A549 (cell line): Measurements from ENCODE around the gene ZFPL1. TPM values are rescaled to one million over a fixed set of nuclear protein-coding genes. Genes with fewer than 3 reads are reported as not detected.

Experiments used
- ATAC-seq, 2 experiments: fragments of 200-7000 bp in 1 of 2; fragments of >200 bp in 1 of 2; cut with Nextera tagmentation in 1 of 2; cut with Tn5 transposase in 1 of 2; 3 replicates each; pipeline versions ENCODE4 v1.8.0 to v1.9.1; 2018 to 2020; ENCODE audit warnings: mild to moderate bottlenecking in 1 of 2, moderate library complexity in 1 of 2
- CTCF ChIA-PET: fragments of 300-600 bp; sonication (Branson Sonifier 250); formaldehyde crosslinking; extraction: SDS; loops from one replicate; lab custom pipeline; 2021; ENCODE audit warnings: antibody characterized with exemption, inconsistent platforms; lab: Yijun Ruan, JAX
- POLR2A ChIA-PET: fragments of 350-600 bp; formaldehyde crosslinking; extraction: SDS; loops from one replicate; lab custom pipeline; 2021; ENCODE audit warnings: antibody characterized with exemption, inconsistent platforms; lab: Yijun Ruan, JAX
- DNase-seq, 2 experiments: peaks; one replicate each; pipeline versions ENCODE4 v3.0.0 to v3.0.0-alpha.2; 2011 to 2016; ENCODE audit warnings: low read depth in 1 of 2, low spot score in 1 of 2
- FAIRE-seq: peaks from 2 replicates; lab custom pipeline; 2011; peaks lifted over from hg19 to GRCh38; lab: Jason Lieb, UNC
- H3K27ac ChIP-seq, 2 experiments: fragments of >200 bp; sonication (Bioruptor Twin); formaldehyde crosslinking; 3 replicates each; pipeline ENCODE4 v1.5.1; 2016 to 2017
- H3K4me1 ChIP-seq: fragments of >200 bp; sonication (Bioruptor Twin); formaldehyde crosslinking; 3 replicates; pipeline ENCODE4 v1.6.1; 2016
- H3K4me2 ChIP-seq: fragments of >200 bp; sonication (Bioruptor Twin); formaldehyde crosslinking; 3 replicates; pipeline ENCODE4 v1.6.1; 2016
- H3K4me3 ChIP-seq: fragments of >200 bp; sonication (Bioruptor Twin); formaldehyde crosslinking; 3 replicates; pipeline ENCODE4 v1.5.1; 2016
- H3K9me3 ChIP-seq: fragments of >200 bp; sonication (Bioruptor Twin); formaldehyde crosslinking; 3 replicates; pipeline ENCODE4 v1.6.1; 2016
- BCL3 ChIP-seq: fragments of >200 bp; sonication (Bioruptor Twin); formaldehyde crosslinking; IDR thresholded peaks from 3 replicates; pipeline ENCODE4 v1.6.1; 2016
- E2F6 ChIP-seq: IDR thresholded peaks from 2 replicates; pipeline ENCODE4 v1.6.1; 2012; ENCODE audit warnings: low read depth, borderline replicate concordance
- ELK1 ChIP-seq: fragments of 150-350 bp; IDR thresholded peaks from 2 replicates; pipeline ENCODE4 v1.6.1; 2014; ENCODE audit warnings: low read depth, mild to moderate bottlenecking, low read length
- EP300 ChIP-seq, 2 experiments: fragments of >200 bp; sonication (Bioruptor Twin); formaldehyde crosslinking; IDR thresholded peaks; 2 replicates in 1 of 2; 3 replicates in 1 of 2; pipeline ENCODE4 v1.6.1; 2016 to 2017
- GATA3 ChIP-seq: IDR thresholded peaks from 2 replicates; pipeline ENCODE4 v1.6.1; 2012; ENCODE audit warnings: borderline replicate concordance
- HOXB5 ChIP-seq: fragments of 250-450 bp; sonication (Bioruptor Pico); IDR thresholded peaks from 2 replicates; pipeline ENCODE4 v1.5.0; 2020; ENCODE audit warnings: mild to moderate bottlenecking, moderate library complexity
- KDM1A ChIP-seq: fragments of 200-600 bp; sonication (generic); IDR thresholded peaks from 2 replicates; pipeline ENCODE4 v1.6.1; 2016; ENCODE audit warnings: low read depth, mild to moderate bottlenecking
- MAFK ChIP-seq: fragments of 450-650 bp; IDR thresholded peaks from 2 replicates; pipeline ENCODE4 v1.6.1; 2014; ENCODE audit not compliant: partially characterized antibody
- PHF8 ChIP-seq: fragments of 200-600 bp; sonication (generic); IDR thresholded peaks from 2 replicates; pipeline ENCODE4 v1.6.1; 2016; ENCODE audit warnings: low read depth, mild to moderate bottlenecking, antibody characterized with exemption, moderate library complexity, borderline replicate concordance
- REST ChIP-seq: fragments of 200-600 bp; sonication (generic); IDR thresholded peaks from 2 replicates; pipeline ENCODE4 v1.6.1; 2016; ENCODE audit warnings: antibody characterized with exemption, mild to moderate bottlenecking, moderate library complexity
- SMC3 ChIP-seq: fragments of >200 bp; sonication (Bioruptor Twin); formaldehyde crosslinking; IDR thresholded peaks from 3 replicates; pipeline ENCODE4 v1.6.1; 2018; ENCODE audit warnings: inconsistent platforms
- WGBS: methylation state at CpG from one replicate; pipeline ENCODE4 v1.1.6; 2017; ENCODE audit errors: missing lambda C conversion rate; 5-methylcytosine and 5-hydroxymethylcytosine counted together
- polyA plus RNA-seq, 4 experiments: library from polyadenylated mRNA; depleted of rRNA in 3 of 4; stranded (reverse); fragments of >200 nt; fragmentation: RNase III in 1 of 4; extraction: RNeasy Plus Mini Kit Qiagen cat#74134 plus additional on column Dnase treatment in 1 of 4; gene quantifications; 2 replicates in 3 of 4; 3 replicates in 1 of 4; pipeline ENCODE4 v1.2.3, GENCODE V29; 2011 to 2017

The ZFPL1 gene
- polyA plus RNA-seq, 2 of the 4 experiments (the other 2 are of a cell fraction) = 30.1 to 31.7 TPM

GRCh38 chr11:65084598-65085375, 765 bp downstream of the ZFPL1 start:
- ATAC-seq = peak; percentile 35; a peak in 5 of 6 replicates
- Histone ChIP-seq H3K4me1 (peaks cover 26% of the 10 kb centered on the region), H3K4me3 (peak overlapping the region; percentile 82), H3K4me2 (peak overlapping the region; percentile 97), H3K9me3 (no peaks in the 10 kb centered on the region), H3K27ac (peak overlapping the region; percentile 85 to 90)
- POLR2A ChIA-PET = no interaction called here
- CTCF ChIA-PET = interaction anchor here (0.7 to 2.4 kb wide), 6 partner anchors 10 to 72 kb away, joined by 3 to 9 read pairs (median 6); partner anchors contain the start of genes ARL2, VPS51 and ZNHIT2
- 40% methylated on average over 19 of the region's 23 CpGs for WGBS
- no peak for DNase-seq
- no peak for FAIRE-seq
- TF ChIP-seq GATA3 = no peak
- TF ChIP-seq HOXB5 (CRISPR knock-in tag) = no peak
- no peak for TF ChIP-seq SMC3
- no peak for TF ChIP-seq ELK1
- no peak for TF ChIP-seq E2F6
- TF ChIP-seq PHF8 = no peak
- TF ChIP-seq EP300 (IDR thresholded peaks at IDR 0.05) = no peak
- TF ChIP-seq REST = no peak
- no peak for TF ChIP-seq KDM1A
- TF ChIP-seq MAFK = no peak

GRCh38 chr11:65085446-65085845, 1.4 kb downstream of the ZFPL1 start:
- CTCF ChIA-PET = interaction anchor here (0.7 to 2.4 kb wide), 7 partner anchors 8 to 72 kb away, joined by 3 to 9 read pairs (median 6); partner anchors contain the start of genes ARL2, VPS51 and ZNHIT2
- POLR2A ChIA-PET = no interaction called here
- no peaks in the 10 kb centered on the region for H3K9me3 ChIP-seq
- H3K4me3 ChIP-seq = no peak overlapping the region
- DNase-seq (no peak), ATAC-seq (no peak), FAIRE-seq (no peak)
- 93% methylated on average over 4 of the region's 4 CpGs for WGBS
- TF ChIP-seq BCL3 = no peak
- H3K4me1 ChIP-seq = peaks cover 26% of the 10 kb centered on the region
- no peak overlapping the region for H3K27ac ChIP-seq
- H3K4me2 ChIP-seq = peak overlapping the region; percentile 97

GRCh38 chr11:65086809-65087208, 2.8 kb downstream of the ZFPL1 start:
- ChIA-PET POLR2A (no interaction called here), CTCF (interaction anchor here (1.0 to 4.7 kb wide), 5 partner anchors 8 to 74 kb away, joined by 3 to 30 read pairs (median 7); partner anchors contain the start of genes TM7SF2, VPS51 and ZNHIT2)
- Histone ChIP-seq H3K9me3 (no peaks in the 10 kb centered on the region), H3K4me3 (no peak overlapping the region), H3K4me2 (no peak overlapping the region), H3K4me1 (peaks cover 23% of the 10 kb centered on the region), H3K27ac (no peak overlapping the region)
- DNase-seq (no peak), FAIRE-seq (no peak), ATAC-seq (no peak)
- no peak for TF ChIP-seq KDM1A
- 97% methylated on average over 8 of the region's 9 CpGs for WGBS
